AG20443 (cell line): ENCODE results near the gene FHIT.
A peak's percentile ranks its signal among the peaks of the same experiment; 100 is the strongest.

ENCODE experiments used
- DNase-seq: peaks from one replicate; pipeline ENCODE4 v3.0.0; 2012; ENCODE audit warnings: low spot score, mixed read lengths

The FHIT gene

GRCh38 chr3:60323651-60324050, 927.6 kb downstream of the FHIT start:
- DNase-seq: no peak

- DNase-seq: no peak
Measured at GRCh38 chr3:60323180-60323579, 928.1 kb downstream of the FHIT start.

- DNase-seq: no peak
Measured at GRCh38 chr3:60322298-60322856, 928.9 kb downstream of the FHIT start.

- DNase-seq: no peak
Measured at GRCh38 chr3:60319179-60319858, 931.9 kb downstream of the FHIT start.

GRCh38 chr3:60316121-60316797, 935.0 kb downstream of the FHIT start:
- DNase-seq: peak; percentile 39

GRCh38 chr3:60313951-60314461, 937.2 kb downstream of the FHIT start:
- no peak for DNase-seq

GRCh38 chr3:60313231-60313798, 937.9 kb downstream of the FHIT start:
- DNase-seq: no peak

GRCh38 chr3:60309539-60310268, 941.5 kb downstream of the FHIT start:
- DNase-seq: no peak

- DNase-seq: no peak
Measured at GRCh38 chr3:60308808-60309207, 942.4 kb downstream of the FHIT start.

- no peak for DNase-seq
Measured at GRCh38 chr3:60307562-60308199, 943.6 kb downstream of the FHIT start.

GRCh38 chr3:60304112-60304511, 947.1 kb downstream of the FHIT start:
- no peak for DNase-seq

- peak; percentile 20 for DNase-seq
Measured at GRCh38 chr3:60303160-60303559, 948.1 kb downstream of the FHIT start.

GRCh38 chr3:60301142-60301541, 950.1 kb downstream of the FHIT start:
- peak; percentile 38 for DNase-seq

- DNase-seq: no peak
Measured at GRCh38 chr3:60298141-60298540, 953.1 kb downstream of the FHIT start.

GRCh38 chr3:60294181-60294580, 957.1 kb downstream of the FHIT start:
- peak; percentile 32 for DNase-seq

- no peak for DNase-seq
Measured at GRCh38 chr3:60291115-60291514, 960.1 kb downstream of the FHIT start.

- no peak for DNase-seq
Measured at GRCh38 chr3:60290122-60290492, 961.1 kb downstream of the FHIT start.

GRCh38 chr3:60289341-60290121, 961.7 kb downstream of the FHIT start:
- DNase-seq: peak; percentile 21

GRCh38 chr3:60282866-60283265, 968.4 kb downstream of the FHIT start:
- DNase-seq: no peak

- DNase-seq: no peak
Measured at GRCh38 chr3:60281970-60282369, 969.3 kb downstream of the FHIT start.

GRCh38 chr3:60277361-60277800, 973.9 kb downstream of the FHIT start:
- no peak for DNase-seq
